ENCODE measurements around the gene TNPO3.

GRCh38 chr7:129032017-129032416 lies 22.9 kb downstream of the TNPO3 start:
- TF ChIP-seq, protein P1, sequence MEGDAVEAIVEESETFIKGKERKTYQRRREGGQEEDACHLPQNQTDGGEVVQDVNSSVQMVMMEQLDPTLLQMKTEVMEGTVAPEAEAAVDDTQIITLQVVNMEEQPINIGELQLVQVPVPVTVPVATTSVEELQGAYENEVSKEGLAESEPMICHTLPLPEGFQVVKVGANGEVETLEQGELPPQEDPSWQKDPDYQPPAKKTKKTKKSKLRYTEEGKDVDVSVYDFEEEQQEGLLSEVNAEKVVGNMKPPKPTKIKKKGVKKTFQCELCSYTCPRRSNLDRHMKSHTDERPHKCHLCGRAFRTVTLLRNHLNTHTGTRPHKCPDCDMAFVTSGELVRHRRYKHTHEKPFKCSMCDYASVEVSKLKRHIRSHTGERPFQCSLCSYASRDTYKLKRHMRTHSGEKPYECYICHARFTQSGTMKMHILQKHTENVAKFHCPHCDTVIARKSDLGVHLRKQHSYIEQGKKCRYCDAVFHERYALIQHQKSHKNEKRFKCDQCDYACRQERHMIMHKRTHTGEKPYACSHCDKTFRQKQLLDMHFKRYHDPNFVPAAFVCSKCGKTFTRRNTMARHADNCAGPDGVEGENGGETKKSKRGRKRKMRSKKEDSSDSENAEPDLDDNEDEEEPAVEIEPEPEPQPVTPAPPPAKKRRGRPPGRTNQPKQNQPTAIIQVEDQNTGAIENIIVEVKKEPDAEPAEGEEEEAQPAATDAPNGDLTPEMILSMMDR (IDR thresholded peaks at IDR 0.05; ENCODE audit: poor library complexity, severe bottlenecking): no peak
- TF ChIP-seq POLR2AphosphoS5 (IDR thresholded peaks at IDR 0.05) (no peak), EZH2 (IDR thresholded peaks at IDR 0.05; ENCODE audit: borderline replicate concordance, insufficient read depth, low read length, poor library complexity, severe bottlenecking) (no peak), REST (IDR thresholded peaks at IDR 0.05; ENCODE audit: borderline replicate concordance) (no peak), TAF1 (IDR thresholded peaks at IDR 0.05; ENCODE audit: low read depth) (no peak), EP300 (conservative IDR thresholded peaks at IDR 0.05; ENCODE audit: poor library complexity, severe bottlenecking) (no peak)

Data from neural cell (in vitro differentiated cells).